ACC112 (cell line): ENCODE data around the gene NARS2.
"Not testable (repeated sequence)": the region's sequence is repeated elsewhere in the genome, so short reads cannot be mapped to it uniquely, and the experiment has no call there.

Experiments used
- H2AFZ ChIP-seq: fragments of 200-600 bp; sonication (generic); one replicate; pipeline ENCODE4 v1.6.0; 2017; ENCODE audit warnings: antibody characterized with exemption, low read length; ENCODE audit not compliant: unreplicated experiment
- H3K27ac ChIP-seq: fragments of 200-600 bp; sonication (generic); 2 replicates; pipeline ENCODE4 v1.5.1; 2014; ENCODE audit warnings: low read depth, mild to moderate bottlenecking, antibody characterized with exemption, low read length, moderate library complexity
- H3K27me3 ChIP-seq: fragments of 200-600 bp; sonication (generic); 2 replicates; pipeline ENCODE4 v1.6.1; 2014; ENCODE audit warnings: mild to moderate bottlenecking, antibody characterized with exemption, low read length, moderate library complexity, mixed read lengths; ENCODE audit not compliant: insufficient read depth
- H3K36me3 ChIP-seq: fragments of 200-600 bp; sonication (generic); 2 replicates; pipeline ENCODE4 v1.6.1; 2016; ENCODE audit warnings: mild to moderate bottlenecking, antibody characterized with exemption, low read length, moderate library complexity, mixed read lengths; ENCODE audit not compliant: insufficient read depth
- H3K4me1 ChIP-seq: fragments of 200-600 bp; sonication (generic); one replicate; pipeline ENCODE4 v1.6.1; 2016; ENCODE audit warnings: low read length, mixed read lengths; ENCODE audit not compliant: insufficient read depth, unreplicated experiment, control insufficient read depth
- H3K4me3 ChIP-seq: fragments of 200-600 bp; sonication (generic); 2 replicates; pipeline ENCODE4 v1.5.1; 2014; ENCODE audit warnings: mild to moderate bottlenecking, low read depth, low read length
- H3K79me2 ChIP-seq: fragments of 200-600 bp; sonication (generic); one replicate; pipeline ENCODE4 v1.6.0; 2016; ENCODE audit warnings: low read length; ENCODE audit not compliant: control insufficient read depth, unreplicated experiment, insufficient read depth

Gene NARS2

DNA sequence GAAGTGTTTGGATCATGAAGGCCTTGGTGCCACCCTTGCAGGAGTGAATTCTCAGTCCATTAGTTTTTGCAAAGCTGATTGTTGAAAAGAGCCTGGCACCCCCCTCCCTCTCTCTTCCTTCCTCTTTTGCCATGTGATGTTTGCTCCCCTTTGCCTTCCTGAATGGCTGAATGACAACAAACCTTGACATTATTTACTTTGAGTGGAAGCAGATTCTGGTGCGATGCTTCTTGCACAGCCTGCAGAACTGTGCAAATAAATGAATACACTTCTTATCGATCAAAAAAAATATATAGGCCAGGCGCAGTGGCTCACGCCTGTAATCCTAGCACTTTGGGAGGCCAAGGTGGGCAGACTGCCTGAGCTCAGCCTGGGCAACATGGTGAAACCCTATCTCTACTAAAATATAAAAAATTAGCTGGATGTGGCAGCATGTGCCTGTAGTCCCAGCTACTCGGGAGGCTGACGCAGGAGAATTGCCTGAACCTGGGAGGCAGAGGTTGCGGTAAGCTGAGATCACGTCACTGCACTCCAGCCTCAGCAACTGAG is 2.0 kb upstream of the NARS2 start:
- H3K36me3 ChIP-seq: no peaks in the 10 kb centered on the region
- no peak overlapping the region for H3K27ac ChIP-seq
- H3K4me1 ChIP-seq: peaks cover 14% of the 10 kb centered on the region
- H3K79me2 ChIP-seq: peaks cover 17% of the 10 kb centered on the region
- no peak overlapping the region for H3K4me3 ChIP-seq
- H3K27me3 ChIP-seq: peaks cover 2% of the 10 kb centered on the region; the same call in 1 of the 2 replicates
- H2AFZ ChIP-seq: no peak overlapping the region

DNA sequence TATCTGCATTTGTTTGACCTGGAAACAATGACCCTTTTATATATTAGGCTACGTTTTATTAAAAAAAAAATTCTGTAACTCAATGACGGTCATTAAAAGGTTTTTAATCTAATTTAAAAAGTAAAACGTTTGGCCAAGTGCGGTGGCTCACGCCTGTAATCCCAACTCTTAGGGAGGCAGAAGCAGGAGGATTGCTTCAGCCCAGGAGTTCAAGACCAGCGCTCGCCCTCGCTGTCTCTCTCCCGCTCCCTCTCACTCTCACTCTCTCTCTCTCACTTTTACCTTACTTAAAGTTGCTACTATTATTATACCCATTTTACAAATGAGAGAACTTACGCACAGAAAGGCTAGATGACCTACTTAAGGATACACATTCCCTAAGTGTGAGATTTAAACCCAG is 814 bp upstream of the NARS2 start:
- Histone ChIP-seq H3K4me3 (peak overlapping the region; percentile 97), H3K27me3 (no peaks in the 10 kb centered on the region; the same call in 1 of the 2 replicates), H3K79me2 (peaks cover 17% of the 10 kb centered on the region), H3K36me3 (no peaks in the 10 kb centered on the region; the same call in 1 of the 2 replicates), H2AFZ (peak overlapping the region; percentile 98), H3K4me1 (peaks cover 14% of the 10 kb centered on the region), H3K27ac (no peak overlapping the region)

DNA sequence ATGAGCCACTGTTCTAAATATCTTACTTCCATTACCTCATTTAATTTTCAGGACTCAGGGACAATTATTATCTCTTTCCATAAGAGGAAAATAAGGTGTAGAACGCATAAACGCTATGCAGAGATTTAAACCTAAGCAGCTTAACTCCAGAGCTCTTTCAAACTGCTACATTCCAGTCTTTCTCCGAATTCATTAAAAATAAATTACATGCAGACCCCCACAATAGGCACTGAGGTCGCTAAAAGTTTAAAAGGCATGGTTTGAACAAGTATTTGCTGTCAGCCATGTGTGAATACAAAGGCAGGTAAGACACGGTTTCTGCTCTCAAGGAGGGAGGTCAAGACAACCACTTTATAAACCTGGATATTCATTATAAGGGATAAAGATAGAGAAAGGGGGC is 983 bp downstream of the NARS2 start:
- H3K36me3 ChIP-seq: no peaks in the 10 kb centered on the region; the same call in 1 of the 2 replicates
- peaks cover 17% of the 10 kb centered on the region for H3K79me2 ChIP-seq
- H3K4me1 ChIP-seq: peaks cover 14% of the 10 kb centered on the region
- H3K27ac ChIP-seq: no peak overlapping the region
- no peaks in the 10 kb centered on the region for H3K27me3 ChIP-seq
- H3K4me3 ChIP-seq: peak overlapping the region; percentile 97
- H2AFZ ChIP-seq: peak overlapping the region; percentile 99

DNA sequence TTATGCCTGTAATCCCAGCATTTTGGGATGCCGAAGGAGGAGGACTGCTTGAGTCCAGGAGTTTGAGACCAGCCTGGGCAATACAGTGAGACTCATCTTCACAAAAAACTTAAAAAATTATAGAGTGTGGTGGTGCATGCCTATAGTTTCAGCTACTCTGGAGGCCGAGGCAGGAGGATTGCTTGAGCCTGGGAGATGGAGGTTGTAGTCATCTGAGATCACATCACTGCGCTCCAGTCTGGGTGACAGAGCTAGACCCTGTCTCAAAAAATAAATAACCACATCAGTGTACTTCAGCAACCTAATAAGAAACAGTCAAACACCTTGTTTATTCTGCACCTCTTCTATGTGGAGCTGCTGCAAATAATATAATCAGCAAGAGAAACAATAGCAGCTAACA is 1.4 kb downstream of the NARS2 start:
- Histone ChIP-seq H3K4me3 (peak overlapping the region; percentile 97), H3K27me3 (no peaks in the 10 kb centered on the region), H3K27ac (no peak overlapping the region), H3K36me3 (peaks cover 3% of the 10 kb centered on the region; the same call in 1 of the 2 replicates), H3K4me1 (peaks cover 14% of the 10 kb centered on the region), H2AFZ (no peak overlapping the region), H3K79me2 (peaks cover 17% of the 10 kb centered on the region)

DNA sequence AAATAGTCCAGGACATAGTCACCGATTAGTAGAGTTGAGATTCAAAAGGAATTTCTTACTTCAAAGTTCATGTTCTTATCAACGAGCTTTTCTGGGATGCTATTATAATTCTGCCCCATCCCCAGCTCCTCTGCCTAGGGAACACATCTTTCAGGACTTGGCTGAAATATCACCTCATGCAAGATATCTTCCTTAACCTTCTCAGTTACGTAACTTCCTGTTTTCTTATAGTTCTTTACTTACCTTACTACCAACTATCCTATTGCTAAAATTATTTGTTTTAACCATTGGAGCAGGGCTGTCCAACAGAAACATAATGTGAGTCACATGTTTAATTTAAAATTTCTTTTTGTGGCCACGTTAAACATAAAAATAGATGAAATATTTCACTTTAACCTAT is 2.3 kb downstream of the NARS2 start:
- H3K27ac ChIP-seq: no peak overlapping the region
- no peaks in the 10 kb centered on the region for H3K27me3 ChIP-seq
- no peak overlapping the region for H2AFZ ChIP-seq
- peaks cover 17% of the 10 kb centered on the region for H3K79me2 ChIP-seq
- peaks cover 8% of the 10 kb centered on the region for H3K36me3 ChIP-seq
- peaks cover 23% of the 10 kb centered on the region for H3K4me1 ChIP-seq
- no peak overlapping the region for H3K4me3 ChIP-seq

DNA sequence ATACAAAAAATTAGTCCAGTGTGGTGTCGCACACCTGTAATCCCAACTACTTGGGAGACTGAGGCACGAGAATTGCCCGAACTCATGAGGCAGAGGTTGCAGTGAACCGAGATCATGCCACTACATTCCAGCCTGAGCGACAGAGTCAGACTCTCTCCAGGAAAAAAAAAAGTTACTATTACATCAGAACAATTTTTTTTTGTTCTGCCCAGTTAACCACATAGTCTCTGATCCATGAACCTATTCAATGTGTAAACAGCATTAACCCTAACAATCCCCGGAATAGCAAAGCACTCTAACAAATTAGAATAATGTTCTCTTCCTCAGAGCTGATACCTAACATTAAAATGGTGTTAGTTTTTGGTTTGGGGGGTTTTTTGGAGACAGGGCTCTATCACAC is 4.6 kb downstream of the NARS2 start:
- Histone ChIP-seq H3K27ac (no peak overlapping the region), H3K36me3 (peaks cover 17% of the 10 kb centered on the region), H2AFZ (no peak overlapping the region), H3K79me2 (peaks cover 17% of the 10 kb centered on the region), H3K4me1 (peaks cover 30% of the 10 kb centered on the region), H3K27me3 (no peaks in the 10 kb centered on the region), H3K4me3 (no peak overlapping the region)

DNA sequence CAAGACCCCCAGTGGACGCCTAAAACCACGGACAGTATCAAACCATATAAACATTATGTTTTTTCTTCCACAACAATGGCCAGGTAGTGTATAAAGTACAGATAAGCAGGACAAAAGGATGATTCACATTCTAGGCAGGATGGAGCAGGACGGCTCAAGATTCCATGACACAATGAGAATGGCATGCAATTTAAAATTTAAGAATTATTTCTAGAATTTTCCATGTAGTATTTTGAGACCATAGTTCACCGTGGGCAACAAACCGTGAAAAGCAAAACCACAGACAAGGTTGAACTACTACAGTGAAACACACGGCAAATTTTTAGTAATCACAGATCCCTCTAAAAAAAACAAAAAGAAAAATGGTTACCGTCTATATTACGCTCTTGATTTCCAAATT is 7.5 kb downstream of the NARS2 start:
- Histone ChIP-seq H3K4me1 (peaks cover 30% of the 10 kb centered on the region), H3K79me2 (no peaks in the 10 kb centered on the region), H3K27ac (peak overlapping the region; percentile 50), H3K4me3 (peak overlapping the region; percentile 2; the same call in 1 of the 2 replicates), H2AFZ (no peak overlapping the region), H3K36me3 (peaks cover 17% of the 10 kb centered on the region), H3K27me3 (no peaks in the 10 kb centered on the region)

DNA sequence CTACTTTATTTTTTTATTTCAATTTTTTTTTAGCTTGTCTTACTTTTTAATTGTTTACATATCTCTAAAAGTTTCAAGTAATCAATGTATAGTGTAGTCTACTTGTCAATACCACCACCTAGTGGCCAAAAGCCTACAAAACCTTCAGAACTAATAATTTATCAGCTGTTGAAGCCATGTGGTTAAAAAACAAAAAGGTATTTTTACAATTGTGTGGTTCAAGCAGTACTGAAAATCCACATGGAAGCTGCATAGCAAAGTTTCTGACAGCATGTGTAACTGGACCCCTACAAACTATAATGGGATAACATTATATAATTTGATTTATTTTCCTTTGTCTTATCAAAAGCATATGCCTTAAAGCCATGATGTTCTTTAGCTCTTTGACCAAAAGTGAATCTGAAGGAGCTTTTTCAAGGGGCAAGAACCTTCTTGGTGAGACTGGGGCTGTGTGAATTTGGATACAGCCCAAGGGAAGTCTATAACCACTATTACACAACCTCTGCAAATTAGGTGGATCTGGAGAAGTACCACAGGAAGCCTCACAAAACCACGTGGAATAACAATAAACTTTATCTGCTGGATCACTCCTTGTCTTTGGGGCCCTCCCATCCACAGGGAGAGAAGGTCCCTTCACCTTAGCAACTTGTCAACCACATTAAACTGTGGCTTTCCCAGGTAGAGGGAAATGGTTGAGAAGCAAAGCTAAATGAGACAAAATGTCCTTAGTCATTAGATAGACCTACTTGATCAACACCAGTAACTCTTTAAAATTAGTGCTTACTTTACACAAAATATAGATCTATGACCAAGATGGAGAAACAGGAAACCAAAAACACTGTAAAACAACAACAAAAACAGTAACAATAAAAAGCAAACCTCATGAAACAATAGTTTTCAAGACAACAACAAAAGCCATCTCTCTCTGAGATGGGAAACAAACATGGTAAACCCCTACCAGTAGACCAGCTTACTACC is 9.9 kb downstream of the NARS2 start:
- H3K79me2 ChIP-seq: peaks cover 19% of the 10 kb centered on the region
- peaks cover 54% of the 10 kb centered on the region for H3K4me1 ChIP-seq
- H3K36me3 ChIP-seq: peaks cover 17% of the 10 kb centered on the region
- H2AFZ ChIP-seq: no peak overlapping the region
- no peak overlapping the region for H3K27ac ChIP-seq
- H3K4me3 ChIP-seq: no peak overlapping the region
- H3K27me3 ChIP-seq: no peaks in the 10 kb centered on the region

DNA sequence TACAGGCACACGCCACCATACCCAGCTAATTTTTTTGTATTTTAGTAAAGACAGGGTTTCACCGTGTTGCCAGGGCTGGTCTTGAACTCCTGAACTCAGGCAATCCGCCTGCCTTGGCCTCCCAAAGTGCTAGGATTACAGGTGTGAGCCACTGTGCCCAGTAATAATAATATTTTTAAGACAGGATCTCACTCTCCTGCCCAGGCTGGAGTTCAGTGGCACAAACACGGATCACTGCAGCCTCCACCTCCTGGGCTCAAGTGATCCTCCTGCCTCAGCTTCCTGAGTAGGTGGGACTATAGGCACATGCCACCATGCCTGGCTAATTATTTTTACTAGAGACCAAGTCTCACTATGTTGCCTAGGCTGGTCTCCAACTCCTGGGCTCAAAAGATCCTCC is 10.6 kb downstream of the NARS2 start:
- not testable (repeated sequence) for H3K27ac ChIP-seq, H3K27me3 ChIP-seq, H3K4me3 ChIP-seq, H2AFZ ChIP-seq
- Histone ChIP-seq H3K79me2 (peaks cover 22% of the 10 kb centered on the region), H3K4me1 (peaks cover 54% of the 10 kb centered on the region), H3K36me3 (peaks cover 17% of the 10 kb centered on the region)

DNA sequence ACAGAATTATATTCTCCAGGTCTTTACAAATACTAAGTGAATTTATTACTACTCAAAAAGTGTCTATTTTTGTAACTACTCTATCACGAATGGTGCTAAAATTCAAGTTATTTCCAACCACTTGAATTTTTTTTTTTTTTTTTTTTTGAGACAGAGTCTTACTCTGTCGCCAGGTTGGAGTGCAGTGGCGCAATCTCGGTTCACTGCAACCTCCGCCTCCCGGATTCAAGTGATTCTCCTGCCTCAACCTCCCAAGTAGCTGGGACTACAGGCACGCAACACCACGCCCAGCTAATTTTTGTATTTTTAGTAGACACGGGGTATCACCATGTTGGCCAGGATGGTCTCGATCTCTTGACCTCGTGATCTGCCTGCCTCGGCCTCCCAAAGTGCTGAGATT is 11.6 kb downstream of the NARS2 start:
- H3K27me3 ChIP-seq: not testable (repeated sequence)
- peaks cover 22% of the 10 kb centered on the region for H3K79me2 ChIP-seq
- H2AFZ ChIP-seq: peak overlapping the region; percentile 55
- peak overlapping the region; percentile 56; the same call in 1 of the 2 replicates for H3K4me3 ChIP-seq
- peaks cover 17% of the 10 kb centered on the region for H3K36me3 ChIP-seq
- H3K27ac ChIP-seq: peak overlapping the region; percentile 79
- peaks cover 52% of the 10 kb centered on the region for H3K4me1 ChIP-seq
